ENCODE measurements around the gene GALNT17. TPM values are rescaled to one million over a fixed set of nuclear protein-coding genes. Genes with fewer than 3 reads are reported as not detected.

GALNT17 gene
- total and polyA plus RNA-seq, 5 experiments from 2014 or later, result not detected

DNA sequence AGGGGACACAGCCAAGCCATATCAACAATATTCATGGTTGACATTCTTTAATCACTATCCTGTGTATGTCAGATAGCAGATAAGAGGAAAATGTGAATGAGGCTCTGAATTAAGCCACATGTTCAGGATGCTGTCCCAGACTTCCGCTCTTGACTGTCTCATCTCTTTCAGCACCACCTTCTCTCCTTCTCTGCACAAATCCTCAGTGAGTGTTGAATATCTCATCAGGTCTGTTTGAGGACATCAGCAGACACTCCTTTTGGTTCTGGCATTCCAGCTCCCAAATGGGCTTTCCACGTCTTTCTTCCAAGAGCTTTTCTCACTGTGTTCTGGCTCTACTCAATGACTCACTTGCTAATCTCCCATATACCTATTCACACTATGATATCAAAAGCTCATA, 321.7 kb downstream of the GALNT17 start:
- DNase-seq (no peak), ATAC-seq (no peak)
- POLR2A ChIA-PET, result no interaction called here
- H3K27ac Mint-ChIP-seq, result no peak overlapping the region
- peaks cover 0 to 3% (median 0%) of the 10 kb centered on the region in 5 donors for H3K27me3 Mint-ChIP-seq
- H3K4me3 Mint-ChIP-seq, result no peak overlapping the region
- no peaks in the 10 kb centered on the region for H3K4me1 Mint-ChIP-seq
- H3K9me3 Mint-ChIP-seq, result peaks cover 0 to 18% (median 5%) of the 10 kb centered on the region in 9 donors
- no peaks in the 10 kb centered on the region for H3K36me3 Mint-ChIP-seq

DNA sequence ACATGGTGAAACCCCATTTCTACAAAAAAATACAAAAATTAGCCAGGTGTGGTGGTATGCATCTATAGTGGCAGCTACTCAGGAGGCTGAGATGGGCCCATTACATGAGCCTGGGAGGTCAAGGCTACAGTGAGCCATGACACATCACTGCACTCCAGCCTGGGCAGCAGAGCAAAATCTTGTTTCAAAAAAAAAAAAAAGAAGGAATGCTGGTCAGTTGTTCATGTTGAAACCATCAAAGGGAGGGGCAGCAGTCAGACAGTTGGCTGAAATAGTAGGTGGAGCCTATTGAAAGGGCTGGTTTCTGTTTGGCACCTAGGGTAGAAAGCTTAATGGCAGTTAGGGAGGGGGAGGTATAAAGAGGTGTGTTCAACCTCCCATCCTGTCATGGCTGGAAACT, 323.0 kb downstream of the GALNT17 start:
- peaks cover 0 to 21% (median 6%) of the 10 kb centered on the region in 9 donors for H3K9me3 Mint-ChIP-seq
- POLR2A ChIA-PET, result no interaction called here
- no peaks in the 10 kb centered on the region for H3K4me1 Mint-ChIP-seq
- no peak overlapping the region for H3K27ac Mint-ChIP-seq
- no peaks in the 10 kb centered on the region for H3K36me3 Mint-ChIP-seq
- ATAC-seq, result no peak
- H3K4me3 Mint-ChIP-seq, result no peak overlapping the region
- H3K27me3 Mint-ChIP-seq, result peaks cover 0 to 3% (median 0%) of the 10 kb centered on the region in 5 donors
- no peak for DNase-seq

DNA sequence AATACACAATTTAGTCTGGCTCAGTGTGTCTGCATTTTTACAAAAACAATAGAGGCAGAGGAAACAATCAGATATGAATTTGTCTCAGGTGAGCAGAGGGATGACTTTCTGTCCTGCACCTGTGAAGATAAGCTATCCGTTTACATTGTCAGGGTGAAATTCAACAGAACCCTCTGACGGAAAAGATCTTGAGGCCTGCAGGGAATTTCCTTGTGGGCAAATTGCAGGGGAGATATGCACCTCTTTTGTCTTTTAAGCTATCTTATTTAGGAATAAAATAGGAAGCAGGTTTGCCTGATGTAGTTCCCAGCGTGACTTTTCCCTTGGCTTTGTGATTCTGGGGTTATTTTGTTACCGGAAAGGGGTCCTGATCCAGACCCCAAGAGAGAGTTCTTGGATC, 325.1 kb downstream of the GALNT17 start:
- H3K4me1 Mint-ChIP-seq, result no peaks in the 10 kb centered on the region
- ATAC-seq, result no peak
- no peak overlapping the region for H3K27ac Mint-ChIP-seq
- H3K27me3 Mint-ChIP-seq, result peaks cover 0 to 3% (median 0%) of the 10 kb centered on the region in 5 donors
- POLR2A ChIA-PET, result no interaction called here
- H3K9me3 Mint-ChIP-seq, result peaks cover 0 to 27% (median 8%) of the 10 kb centered on the region in 9 donors
- H3K4me3 Mint-ChIP-seq, result no peak overlapping the region
- DNase-seq, result no peak
- no peaks in the 10 kb centered on the region for H3K36me3 Mint-ChIP-seq

DNA sequence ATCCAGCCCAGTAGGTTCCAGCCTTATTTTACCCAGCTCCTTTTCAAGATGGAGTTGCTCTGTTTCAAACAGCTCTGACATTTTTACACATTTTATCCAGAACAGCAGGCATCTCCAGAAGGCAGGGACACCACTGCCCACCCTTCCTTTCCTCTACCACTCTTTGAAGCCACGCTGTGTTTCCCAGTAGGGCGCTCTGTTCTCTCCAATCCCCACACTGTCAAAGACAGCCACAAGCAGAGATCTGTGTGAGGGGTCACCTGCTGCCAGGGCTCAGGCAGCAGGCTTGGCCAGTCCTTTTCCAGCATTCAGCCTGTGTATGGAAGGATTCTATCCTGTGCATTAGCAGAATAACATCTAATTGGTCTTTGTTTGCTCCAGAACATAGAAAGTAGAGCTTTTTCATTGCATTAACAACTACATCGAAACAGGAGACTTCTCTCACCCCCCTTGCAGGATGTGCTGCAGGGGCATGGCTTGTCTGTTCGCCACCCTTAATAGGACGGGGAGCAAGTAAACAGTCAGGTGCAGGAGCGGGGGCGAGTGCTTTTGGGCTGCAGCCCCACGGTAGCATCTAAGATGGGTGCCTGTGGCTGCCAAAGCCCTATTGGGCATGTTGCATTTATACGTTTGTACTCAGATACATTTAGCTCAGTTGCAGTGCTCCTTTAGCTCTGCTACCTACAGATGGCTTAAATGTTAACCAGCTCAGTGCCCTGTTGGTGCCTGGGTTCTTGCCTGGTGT, 326.1 kb downstream of the GALNT17 start:
- peaks cover 2 to 33% (median 7%) of the 10 kb centered on the region in 9 donors for H3K9me3 Mint-ChIP-seq
- POLR2A ChIA-PET, result no interaction called here
- H3K36me3 Mint-ChIP-seq, result no peaks in the 10 kb centered on the region
- H3K4me3 Mint-ChIP-seq, result no peak overlapping the region
- peaks cover 0 to 6% (median 0%) of the 10 kb centered on the region in 5 donors for H3K27me3 Mint-ChIP-seq
- H3K4me1 Mint-ChIP-seq, result no peaks in the 10 kb centered on the region
- no peak for DNase-seq
- ATAC-seq, result no peak
- H3K27ac Mint-ChIP-seq, result no peak overlapping the region

DNA sequence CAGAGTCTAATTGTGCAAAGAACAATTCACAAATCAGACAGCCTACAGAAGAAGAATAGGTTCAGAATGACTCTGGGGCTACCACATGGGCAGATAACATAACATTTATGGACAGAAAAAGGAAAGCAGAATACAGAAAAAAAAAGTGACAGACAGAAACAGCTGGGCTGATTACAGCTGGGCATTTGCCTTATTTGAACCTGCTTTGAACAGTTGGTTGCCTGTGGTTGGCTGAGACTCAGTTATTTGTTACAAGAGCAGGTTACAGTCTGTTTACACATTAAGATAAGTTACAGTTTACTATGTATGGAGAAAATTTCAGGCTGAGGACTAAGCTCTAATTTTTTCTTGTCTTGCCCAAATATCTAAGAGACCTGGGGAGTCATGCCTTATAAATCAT, 327.2 kb downstream of the GALNT17 start:
- no peak overlapping the region for H3K27ac Mint-ChIP-seq
- H3K36me3 Mint-ChIP-seq, result no peaks in the 10 kb centered on the region
- DNase-seq (no peak), ATAC-seq (no peak)
- POLR2A ChIA-PET, result no interaction called here
- H3K9me3 Mint-ChIP-seq, result peaks cover under 1 to 32% (median 7%) of the 10 kb centered on the region in 9 donors
- no peak overlapping the region for H3K4me3 Mint-ChIP-seq
- H3K4me1 Mint-ChIP-seq, result no peaks in the 10 kb centered on the region
- peaks cover 0 to 6% (median 0%) of the 10 kb centered on the region in 5 donors for H3K27me3 Mint-ChIP-seq

DNA sequence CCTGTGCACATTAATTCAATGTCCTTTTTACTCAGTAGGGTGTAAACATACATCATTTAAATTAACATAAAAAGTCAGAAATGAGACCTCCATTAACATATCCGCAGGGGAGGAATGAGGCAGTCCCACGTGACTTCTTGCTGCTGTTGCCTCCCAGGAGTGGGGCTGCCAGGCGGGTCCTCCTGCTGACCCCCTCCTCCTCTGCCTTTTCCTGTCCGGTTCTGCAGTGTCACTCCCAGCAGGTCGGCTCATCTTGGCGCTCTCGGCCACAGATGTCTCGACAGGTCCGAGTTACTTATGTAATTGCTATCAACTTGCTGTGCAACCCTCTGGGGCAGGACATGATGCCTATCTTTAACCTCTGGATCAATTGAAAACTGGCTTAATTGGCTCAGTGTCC, 329.6 kb downstream of the GALNT17 start:
- ATAC-seq, result no peak
- Mint-ChIP-seq H3K4me1 (no peaks in the 10 kb centered on the region), H3K27ac (no peak overlapping the region), H3K36me3 (no peaks in the 10 kb centered on the region), H3K27me3 (peaks cover 0 to 6% (median 0%) of the 10 kb centered on the region in 5 donors), H3K4me3 (no peak overlapping the region), H3K9me3 (peaks cover 0 to 32% (median 6%) of the 10 kb centered on the region in 9 donors)
- POLR2A ChIA-PET, result no interaction called here
- DNase-seq, result no peak

DNA sequence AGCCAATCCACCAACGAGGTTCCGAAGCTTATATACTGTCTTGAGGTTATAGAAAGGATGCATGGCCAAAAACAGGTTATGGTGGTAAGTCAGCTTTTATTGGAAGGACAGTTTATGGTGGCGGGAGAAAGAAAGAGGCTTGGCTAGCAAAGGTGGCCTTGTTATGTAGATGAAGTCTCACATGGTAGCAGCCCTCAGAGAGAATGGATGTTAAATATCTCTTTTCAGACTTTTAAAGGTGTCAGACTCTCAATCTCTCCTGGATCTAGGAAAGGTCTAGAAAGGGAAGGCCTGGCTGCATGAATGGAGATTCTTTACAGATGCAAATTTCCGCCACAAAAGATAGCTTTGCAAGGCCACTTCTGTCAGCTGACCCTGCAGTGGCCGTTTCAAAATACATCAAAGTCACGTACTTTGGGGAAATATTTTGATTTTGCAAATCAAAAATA, 333.8 kb downstream of the GALNT17 start:
- no peaks in the 10 kb centered on the region for H3K4me1 Mint-ChIP-seq
- POLR2A ChIA-PET, result no interaction called here

DNA sequence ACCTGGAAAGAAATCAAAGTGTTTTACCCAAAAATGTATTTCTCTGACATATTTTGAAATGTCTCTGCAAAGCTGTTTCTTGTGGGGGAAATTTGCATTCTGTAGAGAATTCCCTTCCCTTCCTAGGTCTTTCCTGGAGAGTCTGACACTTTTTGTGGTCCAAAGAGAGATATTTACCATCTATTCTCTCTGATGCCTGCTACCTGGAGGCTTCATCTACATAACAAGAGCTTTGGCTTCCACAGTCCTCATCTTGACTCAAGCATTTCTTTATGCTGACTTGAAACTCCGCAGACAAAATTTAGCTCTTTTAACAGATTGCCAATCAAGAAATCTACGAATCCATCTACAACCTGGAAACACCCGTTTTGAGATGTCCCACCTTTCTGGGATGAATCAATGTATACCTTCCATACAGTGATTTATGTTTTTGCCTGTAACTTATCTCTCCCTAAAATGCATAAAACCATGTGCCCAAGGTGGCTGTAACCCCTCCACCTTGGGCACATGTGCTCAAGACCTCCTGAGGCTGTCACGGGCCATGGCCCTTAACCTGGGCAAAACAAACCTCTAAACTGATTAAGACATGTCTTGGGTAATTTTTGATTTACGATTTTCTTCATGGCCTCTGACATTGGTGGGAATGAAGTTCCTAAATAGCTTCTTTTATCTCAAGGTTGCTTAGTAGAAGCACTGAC, 334.7 kb downstream of the GALNT17 start:
- ATAC-seq (no peak), DNase-seq (no peak)
- Mint-ChIP-seq H3K4me3 (no peak overlapping the region), H3K4me1 (no peaks in the 10 kb centered on the region), H3K27ac (no peak overlapping the region), H3K36me3 (peaks cover 0 to 6% (median 3%) of the 10 kb centered on the region in 3 donors), H3K27me3 (peaks cover 0 to 3% (median 0%) of the 10 kb centered on the region in 5 donors), H3K9me3 (peaks cover 0 to 33% (median 6%) of the 10 kb centered on the region in 9 donors)
- POLR2A ChIA-PET, result no interaction called here

More for the DNA sequence above, 333.8 kb downstream of the GALNT17 start:
- Mint-ChIP-seq H3K4me3 (no peak overlapping the region), H3K9me3 (peaks cover 0 to 38% (median 6%) of the 10 kb centered on the region in 9 donors), H3K36me3 (peaks cover 0 to 6% (median 3%) of the 10 kb centered on the region in 3 donors), H3K27ac (no peak overlapping the region), H3K27me3 (peaks cover 0 to 3% (median 0%) of the 10 kb centered on the region in 5 donors)
- no peak for DNase-seq
- ATAC-seq, result no peak

DNA sequence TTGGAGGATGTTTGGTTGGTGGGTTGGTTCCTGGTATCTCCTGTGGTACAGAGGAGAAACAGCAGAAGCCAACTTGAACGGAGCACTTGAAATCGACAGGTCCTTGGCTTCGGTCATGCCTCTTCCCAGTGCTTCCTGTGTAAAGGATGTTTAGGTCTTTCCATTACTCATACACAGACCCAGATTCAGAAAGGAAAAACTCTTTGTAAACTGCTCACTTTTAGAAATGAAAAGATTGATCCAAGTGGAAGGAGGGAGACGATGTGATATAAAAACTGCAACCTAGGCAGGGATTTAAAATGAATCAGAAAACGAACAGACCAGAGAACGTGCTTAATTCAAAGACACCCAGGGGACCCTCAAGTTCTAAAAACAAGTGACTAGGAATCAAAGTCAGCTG, 338.4 kb downstream of the GALNT17 start:
- peaks cover 0 to 26% (median 6%) of the 10 kb centered on the region in 9 donors for H3K9me3 Mint-ChIP-seq
- H3K36me3 Mint-ChIP-seq, result peaks cover 0 to 6% (median 3%) of the 10 kb centered on the region in 3 donors
- ATAC-seq (no peak), DNase-seq (no peak)
- H3K4me1 Mint-ChIP-seq, result no peaks in the 10 kb centered on the region
- H3K27me3 Mint-ChIP-seq, result no peaks in the 10 kb centered on the region
- H3K4me3 Mint-ChIP-seq, result no peak overlapping the region
- POLR2A ChIA-PET, result no interaction called here
- no peak overlapping the region for H3K27ac Mint-ChIP-seq

DNA sequence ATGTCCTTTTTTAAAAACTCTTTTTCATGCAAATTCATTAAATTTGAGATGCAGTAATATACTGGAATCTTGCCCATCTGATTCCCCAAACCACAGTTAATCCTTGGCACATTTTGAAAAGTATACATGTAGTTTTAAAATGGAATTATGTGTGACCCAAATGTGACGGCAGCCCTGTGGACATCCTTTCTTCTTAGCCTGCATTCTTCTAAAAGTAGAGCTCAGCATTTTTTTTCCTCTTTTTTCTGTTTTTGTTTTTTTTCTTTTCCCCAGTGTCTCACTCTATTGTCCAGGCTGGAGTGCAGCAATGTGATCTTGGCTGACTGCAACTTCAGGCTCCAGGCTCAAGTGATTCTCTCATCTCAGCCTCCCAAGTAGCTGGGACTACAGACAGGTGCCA, 338.9 kb downstream of the GALNT17 start:
- H3K4me1 Mint-ChIP-seq, result no peaks in the 10 kb centered on the region
- ATAC-seq (no peak), DNase-seq (no peak)
- H3K27ac Mint-ChIP-seq, result no peak overlapping the region
- H3K9me3 Mint-ChIP-seq, result peaks cover 0 to 23% (median 6%) of the 10 kb centered on the region in 9 donors
- H3K27me3 Mint-ChIP-seq, result no peaks in the 10 kb centered on the region
- POLR2A ChIA-PET, result no interaction called here
- peaks cover 0 to 6% (median 3%) of the 10 kb centered on the region in 3 donors for H3K36me3 Mint-ChIP-seq
- H3K4me3 Mint-ChIP-seq, result no peak overlapping the region

DNA sequence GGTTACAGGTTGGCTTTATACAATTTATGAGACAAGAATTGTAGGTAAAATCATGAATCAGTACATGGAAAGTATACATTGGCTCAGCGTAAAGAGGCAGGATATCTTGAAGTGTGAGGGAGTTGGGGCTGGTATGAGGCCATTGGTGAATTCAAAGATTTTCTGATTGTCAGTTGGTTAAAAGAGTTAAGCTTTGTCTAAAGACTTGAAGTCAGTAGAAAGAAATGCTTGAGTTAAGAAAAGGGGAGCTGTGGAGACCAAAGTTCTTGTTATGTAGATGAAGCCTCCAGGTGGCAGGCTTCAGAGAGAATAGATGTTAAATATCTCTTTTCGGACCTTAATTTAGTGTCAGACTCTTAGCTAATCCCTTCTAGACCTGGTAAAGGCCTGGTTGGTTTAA, 341.0 kb downstream of the GALNT17 start:
- Mint-ChIP-seq H3K4me1 (no peaks in the 10 kb centered on the region), H3K4me3 (no peak overlapping the region), H3K36me3 (peaks cover 0 to 6% (median 0%) of the 10 kb centered on the region in 3 donors), H3K9me3 (peaks cover 0 to 21% (median 8%) of the 10 kb centered on the region in 9 donors), H3K27ac (no peak overlapping the region), H3K27me3 (no peaks in the 10 kb centered on the region)
- POLR2A ChIA-PET, result no interaction called here
- DNase-seq, result no peak
- no peak for ATAC-seq

DNA sequence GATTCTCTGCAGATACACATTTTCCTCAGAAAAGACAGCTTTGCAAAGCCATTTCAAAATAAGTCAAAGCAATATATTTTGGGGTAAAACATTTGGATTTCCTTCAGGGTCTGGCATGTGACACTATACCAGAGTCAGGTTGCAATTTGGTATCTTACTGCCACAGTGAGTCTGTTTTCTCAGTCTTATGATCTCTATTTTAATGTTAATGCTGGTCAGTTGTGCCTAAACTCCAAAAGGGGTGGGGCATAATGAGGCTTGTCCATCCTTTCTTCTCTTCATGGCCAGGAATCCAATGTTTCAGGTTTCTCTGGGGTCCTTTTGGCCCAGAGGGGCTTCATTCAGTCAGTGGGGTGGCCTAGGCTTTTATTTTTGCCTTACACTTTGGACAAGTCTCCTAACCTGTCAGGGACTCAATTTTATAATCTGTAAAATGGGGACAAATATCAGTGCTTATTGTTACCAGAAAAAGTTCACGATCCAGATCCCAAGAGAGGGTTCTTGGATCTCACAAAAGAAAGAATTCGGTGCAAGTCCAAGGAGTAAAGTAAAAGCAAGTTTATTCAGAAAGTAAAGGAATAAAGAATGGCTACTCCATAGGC, 341.5 kb downstream of the GALNT17 start:
- no peak for ATAC-seq
- peaks cover 0 to 21% (median 8%) of the 10 kb centered on the region in 9 donors for H3K9me3 Mint-ChIP-seq
- POLR2A ChIA-PET, result no interaction called here
- H3K27ac Mint-ChIP-seq, result no peak overlapping the region
- no peak overlapping the region for H3K4me3 Mint-ChIP-seq
- no peak for DNase-seq
- no peaks in the 10 kb centered on the region for H3K4me1 Mint-ChIP-seq
- no peaks in the 10 kb centered on the region for H3K27me3 Mint-ChIP-seq
- peaks cover 0 to 6% (median 0%) of the 10 kb centered on the region in 3 donors for H3K36me3 Mint-ChIP-seq

DNA sequence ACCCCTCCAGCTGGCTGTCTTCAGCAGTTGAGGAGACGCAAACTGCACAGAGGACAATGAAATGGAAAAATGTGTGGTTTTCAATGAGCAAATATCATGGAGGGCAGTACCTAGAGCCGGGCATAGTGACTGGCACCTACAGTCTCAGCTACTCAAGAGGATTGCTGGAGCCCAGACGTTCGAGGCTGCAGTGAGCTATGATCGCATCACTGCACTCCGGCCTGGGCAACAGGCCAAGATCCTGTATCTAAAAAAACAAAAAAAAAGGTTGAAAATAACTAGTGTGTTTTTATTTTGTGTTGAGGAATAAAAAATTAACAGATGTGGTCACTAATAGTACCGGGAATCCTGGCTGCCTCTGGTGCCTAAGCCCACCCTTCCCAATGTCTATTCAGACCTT, 345.5 kb downstream of the GALNT17 start:
- Mint-ChIP-seq H3K27me3 (no peaks in the 10 kb centered on the region), H3K36me3 (no peaks in the 10 kb centered on the region), H3K9me3 (peaks cover 0 to 19% (median 5%) of the 10 kb centered on the region in 9 donors), H3K4me1 (no peaks in the 10 kb centered on the region), H3K4me3 (no peak overlapping the region), H3K27ac (no peak overlapping the region)
- POLR2A ChIA-PET, result no interaction called here
- DNase-seq, result no peak
- no peak for ATAC-seq

Measured in naive thymus-derived CD8-positive, alpha-beta T cell (primary cell).